DOHH2 (cell line): ENCODE measurements around the gene SHROOM2.

Experiments used
- H3F3A ChIP-seq: fragments of 200-600 bp; sonication (generic), shearing (Covaris generic); 2 replicates; pipeline ENCODE4 v1.6.0; 2016; ENCODE audit warnings: antibody characterized with exemption, mild to moderate bottlenecking; ENCODE audit not compliant: control insufficient read depth, insufficient read depth
- H3K27ac ChIP-seq: fragments of 200-600 bp; sonication (generic); 2 replicates; pipeline ENCODE4 v1.5.1; 2014; ENCODE audit warnings: low read depth, mild to moderate bottlenecking, low read length, moderate library complexity
- H3K27me3 ChIP-seq: fragments of 200-600 bp; sonication (generic); 2 replicates; pipeline ENCODE4 v1.6.1; 2014; ENCODE audit warnings: mild to moderate bottlenecking, low read length, mixed read lengths; ENCODE audit not compliant: control insufficient read depth
- H3K36me3 ChIP-seq: fragments of 200-600 bp; sonication (generic); 2 replicates; pipeline ENCODE4 v1.6.1; 2014; ENCODE audit warnings: mild to moderate bottlenecking, low read length, moderate library complexity, mixed read lengths; ENCODE audit not compliant: control insufficient read depth
- H3K4me1 ChIP-seq: fragments of 200-600 bp; sonication (generic); 2 replicates; pipeline ENCODE4 v1.6.1; 2014; ENCODE audit warnings: mild to moderate bottlenecking, low read length, mixed read lengths; ENCODE audit not compliant: control insufficient read depth
- H3K4me2 ChIP-seq: fragments of 200-600 bp; sonication (generic); 2 replicates; pipeline ENCODE4 v1.6.0; 2014; ENCODE audit warnings: mild to moderate bottlenecking, low read length, moderate library complexity
- H3K4me3 ChIP-seq: fragments of 200-600 bp; sonication (generic); 2 replicates; pipeline ENCODE4 v1.5.1; 2014; ENCODE audit warnings: mild to moderate bottlenecking, low read length, mixed read lengths
- H3K79me2 ChIP-seq: fragments of 200-600 bp; sonication (generic); 2 replicates; pipeline ENCODE4 v1.6.1; 2014; ENCODE audit warnings: mild to moderate bottlenecking, low read length, mixed read lengths; ENCODE audit not compliant: control insufficient read depth
- H3K9me2 ChIP-seq: fragments of 200-600 bp; sonication (generic); replicated peaks from 2 replicates; pipeline ENCODE4 v1.6.1; 2014; ENCODE audit warnings: mild to moderate bottlenecking, low read length, mixed read lengths; ENCODE audit not compliant: control insufficient read depth
- H3K9me3 ChIP-seq: fragments of 200-600 bp; sonication (generic); 2 replicates; pipeline ENCODE4 v1.6.1; 2014; ENCODE audit warnings: antibody characterized with exemption, low read length, mixed read lengths; ENCODE audit not compliant: control insufficient read depth, insufficient read depth
- H4K20me1 ChIP-seq: fragments of 200-600 bp; sonication (generic); 2 replicates; pipeline ENCODE4 v1.6.0; 2014; ENCODE audit warnings: low read depth, mild to moderate bottlenecking, antibody characterized with exemption, low read length, moderate library complexity; ENCODE audit not compliant: control insufficient read depth, insufficient read depth
- EZH2phosphoT487 ChIP-seq: fragments of 200-600 bp; sonication (generic); IDR thresholded peaks from 2 replicates; pipeline ENCODE4 v1.6.1; 2017; ENCODE audit warnings: borderline replicate concordance, mild to moderate bottlenecking, antibody characterized with exemption, low read length, moderate library complexity, mixed read lengths
- TF ChIP-seq, protein P1 (sequence below): fragments of 200-600 bp; sonication (generic); IDR thresholded peaks from one replicate; pipeline ENCODE4 v1.5.1; 2014; ENCODE audit warnings: antibody characterized with exemption, mild to moderate bottlenecking, low read depth, low read length; ENCODE audit not compliant: poor library complexity, severe bottlenecking

SHROOM2 gene

DNA sequence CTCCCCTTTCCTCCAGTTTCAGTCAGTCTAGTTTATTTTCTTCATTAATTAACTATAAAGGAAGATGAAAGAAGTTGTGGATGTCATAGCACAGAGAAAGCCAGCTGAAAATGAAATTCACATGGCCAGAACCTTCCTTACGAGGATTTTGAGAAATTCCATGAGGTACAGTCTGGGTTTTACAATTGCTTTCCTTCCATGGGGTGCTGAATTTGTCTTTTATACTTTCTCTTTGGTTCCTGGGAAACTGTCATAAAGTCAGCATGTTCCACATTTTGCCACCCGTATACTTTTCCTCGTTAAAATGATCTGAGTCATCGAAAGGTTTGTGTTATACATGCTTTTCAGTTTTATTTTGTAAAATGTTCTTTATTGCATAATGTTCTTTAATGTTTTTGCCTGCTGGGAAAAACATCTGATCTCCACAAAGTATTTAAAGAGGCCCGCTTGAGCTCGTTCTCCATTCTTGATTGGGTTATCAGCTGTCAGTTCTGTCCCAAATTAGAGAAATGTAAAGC lies 102.8 kb downstream of the SHROOM2 start:
- H3K79me2 ChIP-seq = no peaks in the 10 kb centered on the region
- no peaks in the 10 kb centered on the region for H3K9me2 ChIP-seq
- no peaks in the 10 kb centered on the region for H4K20me1 ChIP-seq
- no peak overlapping the region for H3K4me3 ChIP-seq
- H3K9me3 ChIP-seq = no peaks in the 10 kb centered on the region
- no peaks in the 10 kb centered on the region for H3F3A ChIP-seq
- TF ChIP-seq, protein P1, sequence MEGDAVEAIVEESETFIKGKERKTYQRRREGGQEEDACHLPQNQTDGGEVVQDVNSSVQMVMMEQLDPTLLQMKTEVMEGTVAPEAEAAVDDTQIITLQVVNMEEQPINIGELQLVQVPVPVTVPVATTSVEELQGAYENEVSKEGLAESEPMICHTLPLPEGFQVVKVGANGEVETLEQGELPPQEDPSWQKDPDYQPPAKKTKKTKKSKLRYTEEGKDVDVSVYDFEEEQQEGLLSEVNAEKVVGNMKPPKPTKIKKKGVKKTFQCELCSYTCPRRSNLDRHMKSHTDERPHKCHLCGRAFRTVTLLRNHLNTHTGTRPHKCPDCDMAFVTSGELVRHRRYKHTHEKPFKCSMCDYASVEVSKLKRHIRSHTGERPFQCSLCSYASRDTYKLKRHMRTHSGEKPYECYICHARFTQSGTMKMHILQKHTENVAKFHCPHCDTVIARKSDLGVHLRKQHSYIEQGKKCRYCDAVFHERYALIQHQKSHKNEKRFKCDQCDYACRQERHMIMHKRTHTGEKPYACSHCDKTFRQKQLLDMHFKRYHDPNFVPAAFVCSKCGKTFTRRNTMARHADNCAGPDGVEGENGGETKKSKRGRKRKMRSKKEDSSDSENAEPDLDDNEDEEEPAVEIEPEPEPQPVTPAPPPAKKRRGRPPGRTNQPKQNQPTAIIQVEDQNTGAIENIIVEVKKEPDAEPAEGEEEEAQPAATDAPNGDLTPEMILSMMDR = no peak
- TF ChIP-seq EZH2phosphoT487 = no peak
- no peaks in the 10 kb centered on the region for H3K36me3 ChIP-seq
- H3K4me1 ChIP-seq = no peaks in the 10 kb centered on the region
- H3K27ac ChIP-seq = no peak overlapping the region
- H3K4me2 ChIP-seq = no peak overlapping the region
- H3K27me3 ChIP-seq = no peaks in the 10 kb centered on the region

DNA sequence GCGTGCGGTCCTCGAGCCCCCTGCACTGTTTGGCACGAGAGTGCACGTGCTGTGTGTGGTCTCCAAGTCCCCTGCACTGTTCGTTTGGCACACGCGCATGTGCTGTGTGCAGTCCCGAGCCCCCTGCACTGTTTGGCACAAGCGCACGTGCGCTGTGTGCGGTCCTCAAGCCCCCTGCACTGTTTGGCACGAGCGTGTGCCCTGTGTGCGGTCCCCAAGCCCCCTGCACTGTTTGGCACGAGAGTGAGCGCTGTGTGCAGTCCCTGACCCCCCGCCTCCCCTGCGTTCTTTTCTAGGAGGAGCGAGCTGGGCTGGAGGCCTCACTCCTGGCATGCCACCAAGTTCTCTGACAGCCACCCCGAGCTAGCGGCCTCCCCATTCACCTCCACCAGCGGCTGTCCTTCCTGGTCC lies 104.5 kb downstream of the SHROOM2 start:
- Histone ChIP-seq H3K27me3 (no peaks in the 10 kb centered on the region), H3K4me1 (no peaks in the 10 kb centered on the region), H3F3A (no peaks in the 10 kb centered on the region), H4K20me1 (no peaks in the 10 kb centered on the region), H3K36me3 (no peaks in the 10 kb centered on the region), H3K4me2 (no peak overlapping the region), H3K79me2 (no peaks in the 10 kb centered on the region), H3K4me3 (no peak overlapping the region), H3K9me2 (no peaks in the 10 kb centered on the region), H3K27ac (no peak overlapping the region), H3K9me3 (no peaks in the 10 kb centered on the region)
- TF ChIP-seq, protein P1 = no peak
- no peak for TF ChIP-seq EZH2phosphoT487

DNA sequence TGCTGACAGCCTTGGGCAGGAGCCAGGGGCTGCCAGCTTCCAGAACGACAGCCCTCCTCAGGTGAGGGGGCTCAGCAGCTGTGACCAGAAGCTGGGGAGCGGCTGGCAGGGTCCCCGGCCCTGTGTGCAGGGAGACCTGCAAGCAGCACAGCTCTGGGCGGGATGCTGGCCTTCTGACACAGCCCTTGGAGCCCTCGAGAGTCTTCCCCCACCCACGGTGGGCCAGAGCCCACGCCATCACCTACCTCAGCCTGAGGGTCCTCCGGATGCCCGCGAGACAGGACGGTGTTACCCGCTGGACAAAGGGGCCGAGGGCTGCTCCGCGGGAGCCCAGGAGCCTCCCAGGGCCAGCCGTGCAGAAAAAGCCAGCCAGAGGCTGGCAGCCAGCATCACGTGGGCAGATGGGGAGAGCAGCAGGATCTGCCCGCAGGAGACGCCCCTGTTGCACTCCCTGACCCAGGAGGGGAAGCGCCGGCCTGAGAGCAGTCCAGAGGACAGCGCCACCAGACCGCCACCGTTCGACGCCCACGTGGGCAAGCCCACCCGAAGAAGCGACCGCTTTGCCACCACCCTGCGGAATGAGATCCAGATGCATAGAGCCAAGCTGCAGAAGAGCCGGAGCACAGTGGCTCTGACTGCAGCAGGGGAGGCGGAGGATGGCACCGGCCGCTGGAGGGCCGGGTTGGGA lies 109.1 kb downstream of the SHROOM2 start:
- TF ChIP-seq, protein P1 = no peak
- no peak for TF ChIP-seq EZH2phosphoT487
- Histone ChIP-seq H3K4me3 (no peak overlapping the region), H3K27ac (no peak overlapping the region), H3K9me2 (no peaks in the 10 kb centered on the region), H3K4me1 (no peaks in the 10 kb centered on the region), H3K79me2 (no peaks in the 10 kb centered on the region), H3K4me2 (no peak overlapping the region), H3F3A (no peaks in the 10 kb centered on the region), H3K9me3 (no peaks in the 10 kb centered on the region), H3K36me3 (no peaks in the 10 kb centered on the region), H4K20me1 (no peaks in the 10 kb centered on the region), H3K27me3 (no peaks in the 10 kb centered on the region)
